PC-3 (cell line): ENCODE data around the gene AP3S1. TPM values are rescaled to one million over a fixed set of nuclear protein-coding genes. Genes with fewer than 3 reads are reported as not detected.

Source experiments
- ATAC-seq: fragments of 200-7000 bp; cut with Tn5 transposase; 2 replicates; pipeline ENCODE4 v1.9.1; 2020; ENCODE audit warnings: mild to moderate bottlenecking, moderate library complexity
- BruUV-seq: library from RNA; stranded (reverse); fragments of 400-500 nt; replicated peaks from 2 replicates; lab custom pipeline; 2021; lab: Mats Ljungman, UMichigan
- CTCF ChIA-PET: fragments of 300-600 bp; sonication (Branson Sonifier 250); formaldehyde crosslinking; loops from one replicate; lab custom pipeline; 2022; ENCODE audit warnings: antibody characterized with exemption; lab: Charles Lee
- POLR2A ChIA-PET: fragments of 300-600 bp; sonication (Branson Sonifier 250); formaldehyde crosslinking; loops from one replicate; lab custom pipeline; 2022; ENCODE audit warnings: antibody characterized with exemption; ENCODE audit not compliant: unreplicated experiment; lab: Charles Lee
- DNase-seq: peaks from one replicate; pipeline ENCODE4 v3.0.0-alpha.2; 2015
- H2AFZ ChIP-seq: fragments of 300-600 bp; sonication (generic); 2 replicates; pipeline ENCODE4 v1.6.0; 2016; ENCODE audit warnings: antibody characterized with exemption, low read length
- H3F3A ChIP-seq: fragments of 300-600 bp; sonication (generic); one replicate; pipeline ENCODE4 v1.6.0; 2017; ENCODE audit warnings: antibody characterized with exemption, low read length, control low read depth, mild to moderate bottlenecking; ENCODE audit not compliant: unreplicated experiment
- H3K27ac ChIP-seq: fragments of 300-600 bp; sonication (generic); 2 replicates; pipeline ENCODE4 v1.5.1; 2016; ENCODE audit warnings: mild to moderate bottlenecking, low read length
- H3K27me3 ChIP-seq: fragments of 300-600 bp; sonication (generic); 2 replicates; pipeline ENCODE4 v1.6.1; 2016; ENCODE audit warnings: low read length, mixed read lengths
- H3K36me3 ChIP-seq: fragments of 300-600 bp; sonication (generic); 2 replicates; pipeline ENCODE4 v1.6.1; 2016; ENCODE audit warnings: low read depth, mixed run types, low read length, mixed read lengths
- H3K4me1 ChIP-seq: fragments of 300-600 bp; sonication (generic); 2 replicates; pipeline ENCODE4 v1.5.1; 2016; ENCODE audit warnings: low read length; ENCODE audit not compliant: insufficient read depth
- H3K4me2 ChIP-seq: fragments of 300-600 bp; sonication (generic); 2 replicates; pipeline ENCODE4 v1.6.0; 2016; ENCODE audit warnings: low read length
- H3K4me3 ChIP-seq: fragments of 300-600 bp; sonication (generic); 2 replicates; pipeline ENCODE4 v1.5.1; 2016; ENCODE audit warnings: mild to moderate bottlenecking, low read length, mixed read lengths
- H3K79me2 ChIP-seq: fragments of 300-600 bp; sonication (generic); 2 replicates; pipeline ENCODE4 v1.6.1; 2017; ENCODE audit warnings: low read length, mixed read lengths
- H3K9ac ChIP-seq: fragments of 300-600 bp; sonication (generic); 2 replicates; pipeline ENCODE4 v1.6.0; 2016; ENCODE audit warnings: mild to moderate bottlenecking, low read length
- H3K9me2 ChIP-seq: fragments of 300-600 bp; sonication (generic); replicated peaks from 2 replicates; pipeline ENCODE4 v1.6.1; 2016; ENCODE audit warnings: mixed run types, low read length, mixed read lengths
- H3K9me3 ChIP-seq: fragments of 300-600 bp; sonication (generic); 2 replicates; pipeline ENCODE4 v1.6.1; 2016; ENCODE audit warnings: low read length, mixed read lengths
- H4K20me1 ChIP-seq: fragments of 300-600 bp; sonication (generic); 2 replicates; pipeline ENCODE4 v1.6.1; 2016; ENCODE audit warnings: low read length, mixed read lengths
- EZH2 ChIP-seq: fragments of 300-600 bp; sonication (generic); IDR thresholded peaks from one replicate; pipeline ENCODE4 v1.6.1; 2017; ENCODE audit warnings: antibody characterized with exemption, mild to moderate bottlenecking, low read length; ENCODE audit not compliant: unreplicated experiment
- EZH2phosphoT487 ChIP-seq: fragments of 300-600 bp; sonication (generic); IDR thresholded peaks from 2 replicates; pipeline ENCODE4 v1.6.1; 2018; ENCODE audit warnings: mild to moderate bottlenecking, antibody characterized with exemption, low read length, borderline replicate concordance
- intact Hi-C: fragments of 100-400 bp; cut with micrococcal nuclease; formaldehyde crosslinking; loops from 2 replicates; pipeline ENCODE4 v1.9.0; 2023
- total RNA-seq: library from RNA; depleted of rRNA; stranded (reverse); fragments of >200 nt; gene quantifications from 2 replicates; pipeline ENCODE4 v1.2.3, GENCODE V29; 2014
- TF ChIP-seq, protein P1 (sequence below): fragments of 300-600 bp; sonication (generic); conservative IDR thresholded peaks from 2 replicates; pipeline ENCODE4 v1.5.1; 2017; ENCODE audit warnings: antibody characterized with exemption, low read depth, mild to moderate bottlenecking, low read length

AP3S1 gene
- total RNA-seq, 1 experiment from 2014 or later = 48.2 TPM

DNA sequence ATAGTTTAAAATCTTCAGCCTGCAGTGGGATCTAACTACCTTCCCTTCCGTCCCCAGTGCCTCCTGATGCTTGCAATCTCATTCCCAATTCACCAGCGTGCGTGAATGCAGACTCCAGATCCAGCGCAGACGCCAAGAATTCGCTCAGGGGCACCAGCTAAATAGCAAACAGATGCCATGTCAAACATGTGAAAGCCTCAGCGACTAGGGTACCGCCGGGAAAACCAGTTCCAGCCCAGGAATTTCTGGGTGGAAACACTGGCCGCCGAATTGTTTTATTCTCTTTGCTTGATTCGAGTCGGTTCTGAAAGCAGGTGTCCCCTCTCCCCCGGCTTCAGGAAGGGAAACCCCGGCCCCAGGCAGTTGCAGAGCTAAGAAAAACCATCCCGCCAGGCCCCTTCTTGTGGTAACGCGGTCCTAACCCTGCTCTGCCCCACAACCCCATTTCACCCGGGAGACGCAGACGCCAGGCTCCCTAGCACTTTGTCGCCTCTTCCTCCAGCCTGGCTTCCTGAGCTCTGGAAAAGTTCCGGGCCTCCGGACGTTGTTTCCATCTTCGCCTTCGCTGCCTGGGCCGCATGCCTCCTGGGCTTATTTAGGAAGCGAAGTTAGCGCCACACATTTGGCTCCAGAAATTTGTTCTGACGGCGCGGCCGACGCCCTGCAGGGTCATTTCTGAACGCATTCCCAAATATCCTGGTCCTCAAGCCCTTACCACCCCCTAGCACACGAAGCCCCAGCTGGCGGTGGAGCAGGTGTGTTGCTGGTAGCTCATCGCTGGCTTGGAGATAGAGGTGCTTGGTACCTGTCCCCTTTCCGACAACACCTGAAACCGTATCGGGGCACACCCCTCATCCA is 119.9 kb downstream of the AP3S1 start:
- no peaks in the 10 kb centered on the region for H3K36me3 ChIP-seq
- no peaks in the 10 kb centered on the region for H3K9me2 ChIP-seq
- TF ChIP-seq EZH2 = no peak
- no peak for TF ChIP-seq EZH2phosphoT487
- TF ChIP-seq, protein P1, sequence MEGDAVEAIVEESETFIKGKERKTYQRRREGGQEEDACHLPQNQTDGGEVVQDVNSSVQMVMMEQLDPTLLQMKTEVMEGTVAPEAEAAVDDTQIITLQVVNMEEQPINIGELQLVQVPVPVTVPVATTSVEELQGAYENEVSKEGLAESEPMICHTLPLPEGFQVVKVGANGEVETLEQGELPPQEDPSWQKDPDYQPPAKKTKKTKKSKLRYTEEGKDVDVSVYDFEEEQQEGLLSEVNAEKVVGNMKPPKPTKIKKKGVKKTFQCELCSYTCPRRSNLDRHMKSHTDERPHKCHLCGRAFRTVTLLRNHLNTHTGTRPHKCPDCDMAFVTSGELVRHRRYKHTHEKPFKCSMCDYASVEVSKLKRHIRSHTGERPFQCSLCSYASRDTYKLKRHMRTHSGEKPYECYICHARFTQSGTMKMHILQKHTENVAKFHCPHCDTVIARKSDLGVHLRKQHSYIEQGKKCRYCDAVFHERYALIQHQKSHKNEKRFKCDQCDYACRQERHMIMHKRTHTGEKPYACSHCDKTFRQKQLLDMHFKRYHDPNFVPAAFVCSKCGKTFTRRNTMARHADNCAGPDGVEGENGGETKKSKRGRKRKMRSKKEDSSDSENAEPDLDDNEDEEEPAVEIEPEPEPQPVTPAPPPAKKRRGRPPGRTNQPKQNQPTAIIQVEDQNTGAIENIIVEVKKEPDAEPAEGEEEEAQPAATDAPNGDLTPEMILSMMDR = no peak
- H3K9ac ChIP-seq = no peak overlapping the region
- POLR2A ChIA-PET = no interaction called here
- BruUV-seq = no TSS peak
- DNase-seq = no peak
- no peak overlapping the region for H3K4me3 ChIP-seq
- H3F3A ChIP-seq = no peaks in the 10 kb centered on the region
- no peaks in the 10 kb centered on the region for H3K9me3 ChIP-seq
- H3K27ac ChIP-seq = no peak overlapping the region
- no peaks in the 10 kb centered on the region for H4K20me1 ChIP-seq
- H2AFZ ChIP-seq = no peak overlapping the region
- CTCF ChIA-PET = no interaction called here
- no peak overlapping the region for H3K4me2 ChIP-seq
- no peaks in the 10 kb centered on the region for H3K79me2 ChIP-seq
- no peaks in the 10 kb centered on the region for H3K27me3 ChIP-seq
- intact Hi-C loops = no loop called here
- H3K4me1 ChIP-seq = no peaks in the 10 kb centered on the region
- no peak for ATAC-seq

DNA sequence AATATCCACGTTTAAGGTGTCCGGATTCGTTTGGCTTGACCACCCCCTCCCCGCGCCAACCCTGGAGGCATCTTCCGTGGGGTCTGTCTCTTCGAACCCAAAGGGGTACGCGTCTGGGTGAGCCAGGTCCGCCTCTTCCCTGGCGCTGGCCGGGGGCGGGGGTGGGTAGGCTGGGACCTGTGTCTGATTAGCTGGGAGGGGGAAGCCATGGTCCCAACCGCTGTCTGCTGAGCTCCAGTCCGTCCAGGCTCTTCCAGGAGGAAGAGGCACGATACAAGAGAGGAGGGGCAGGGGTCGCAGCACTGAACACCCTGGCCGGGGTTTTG is 120.5 kb downstream of the AP3S1 start, which contains the start of gene LVRN:
Gene LVRN (plus strand): TSS at position 237 of the 326 bp plus-strand sequence. CDS start 143 bp downstream, outside the sequence.
- H3K9me3 ChIP-seq = no peaks in the 10 kb centered on the region
- ATAC-seq (no peak), DNase-seq (no peak)
- H3K27me3 ChIP-seq = no peaks in the 10 kb centered on the region
- no peak within 1 kb of the TSS for H3K4me2 ChIP-seq
- TF ChIP-seq EZH2phosphoT487 (no peak), EZH2 (no peak)
- TF ChIP-seq, protein P1 = no peak
- H3F3A ChIP-seq = no peaks in the 10 kb centered on the region
- BruUV-seq = no TSS peak
- H4K20me1 ChIP-seq = no peaks in the 10 kb centered on the region
- H2AFZ ChIP-seq = no peak within 1 kb of the TSS
- CTCF ChIA-PET = no interaction called here
- H3K9ac ChIP-seq = no peak within 1 kb of the TSS
- no peaks in the 10 kb centered on the region for H3K4me1 ChIP-seq
- H3K79me2 ChIP-seq = no peaks in the 10 kb centered on the region
- no peak within 1 kb of the TSS for H3K27ac ChIP-seq
- POLR2A ChIA-PET = no interaction called here
- intact Hi-C loops = no loop called here
- H3K4me3 ChIP-seq = no peak within 1 kb of the TSS
- no peaks in the 10 kb centered on the region for H3K9me2 ChIP-seq
- H3K36me3 ChIP-seq = no peaks in the 10 kb centered on the region
